HG02571 (cell line): ENCODE data around the gene C15orf40.
"Not testable (repeated sequence)": the region's sequence is repeated elsewhere in the genome, so short reads cannot be mapped to it uniquely, and the experiment has no call there.

Source experiments
- ATAC-seq: cut with Tn5 transposase; IDR thresholded peaks from one replicate; pipeline ENCODE4 v1.9.1; 2021; ENCODE audit warnings: mild to moderate bottlenecking, moderate library complexity; ENCODE audit not compliant: unreplicated experiment

The C15orf40 gene

DNA sequence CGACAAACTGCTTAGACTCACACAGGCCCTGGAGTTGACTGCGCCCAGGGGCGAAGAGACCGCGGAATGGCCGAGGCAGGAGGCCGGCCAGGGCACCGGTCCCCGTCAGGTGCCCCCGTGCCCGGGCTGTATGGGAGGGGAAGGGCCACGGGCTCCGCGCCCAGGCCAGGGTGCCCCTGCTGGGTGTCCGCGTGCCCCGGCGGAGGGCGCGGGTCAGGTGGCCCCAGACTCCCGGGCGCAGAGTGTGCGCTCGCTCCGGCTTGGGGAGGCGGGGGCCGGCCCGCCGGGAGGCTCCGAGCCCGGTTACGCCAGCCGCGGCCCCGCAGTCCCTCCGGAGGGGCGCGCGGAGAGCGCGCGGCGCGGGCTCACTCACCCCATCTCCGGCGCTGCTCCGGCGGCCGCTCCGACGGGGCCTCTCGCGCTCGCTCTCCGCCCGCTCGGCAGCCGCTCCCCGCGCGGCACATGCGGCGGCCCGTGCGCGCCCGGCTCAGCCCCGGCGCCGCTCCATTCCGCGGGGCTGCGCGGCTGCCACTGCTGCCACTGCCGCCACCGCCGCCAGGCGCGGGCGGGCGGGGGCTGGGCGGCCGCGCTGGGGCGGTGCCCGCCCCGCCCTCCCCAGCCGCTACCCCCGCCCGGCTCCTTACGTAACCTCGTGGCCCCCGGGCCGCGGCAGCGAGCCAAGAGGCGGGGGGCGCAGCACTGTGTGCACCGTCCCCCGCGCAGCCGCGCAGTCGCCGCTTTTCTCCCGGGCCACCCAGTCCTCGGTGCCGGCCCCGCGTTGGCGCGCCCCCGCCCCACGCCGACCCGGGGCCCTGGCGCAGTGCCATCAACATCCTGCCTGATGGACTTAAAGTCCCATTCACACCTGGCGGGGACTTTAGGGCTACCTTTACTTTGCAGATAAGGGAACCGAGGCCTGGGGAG lies 59.0 kb downstream of the C15orf40 start, which contains the start of gene HOMER2:
Gene HOMER2, minus strand, starts transcription at position 563 of the 924 bp plus-strand sequence. Its CDS starts 185 bp downstream, at position 378.
- ATAC-seq, result no peak

DNA sequence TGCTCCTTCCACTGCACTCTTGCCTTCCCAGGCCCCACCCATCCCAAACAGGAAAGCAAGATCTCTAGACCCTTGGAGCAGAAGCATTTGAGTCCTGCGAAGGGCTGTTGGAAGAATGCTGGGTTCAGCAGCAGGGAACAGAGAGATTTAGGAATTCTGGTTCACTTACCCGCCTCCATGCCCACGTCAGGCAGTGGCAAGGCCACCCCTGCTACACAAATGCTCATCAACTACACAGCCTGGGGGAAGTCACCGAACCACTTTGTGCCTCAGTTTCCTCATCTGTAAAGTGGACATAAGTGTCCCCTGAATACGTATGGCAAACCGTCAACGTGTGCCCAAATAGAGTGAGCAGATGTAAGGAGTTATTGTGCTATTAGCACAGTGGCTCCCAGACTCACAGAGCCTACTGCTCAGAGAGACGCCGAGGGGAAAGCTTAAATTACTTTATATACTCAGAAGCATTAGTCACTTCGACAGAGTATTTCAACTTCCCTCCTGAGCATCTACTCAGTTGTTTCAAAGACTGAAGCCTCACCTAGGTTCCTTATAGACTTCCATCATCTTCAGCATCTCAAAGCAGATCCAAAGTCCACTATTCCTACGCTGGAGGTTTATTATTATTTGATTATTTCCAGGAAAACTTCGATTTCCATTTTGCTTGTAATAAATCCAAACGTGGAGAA lies 59.8 kb downstream of the C15orf40 start:
- no peak for ATAC-seq

DNA sequence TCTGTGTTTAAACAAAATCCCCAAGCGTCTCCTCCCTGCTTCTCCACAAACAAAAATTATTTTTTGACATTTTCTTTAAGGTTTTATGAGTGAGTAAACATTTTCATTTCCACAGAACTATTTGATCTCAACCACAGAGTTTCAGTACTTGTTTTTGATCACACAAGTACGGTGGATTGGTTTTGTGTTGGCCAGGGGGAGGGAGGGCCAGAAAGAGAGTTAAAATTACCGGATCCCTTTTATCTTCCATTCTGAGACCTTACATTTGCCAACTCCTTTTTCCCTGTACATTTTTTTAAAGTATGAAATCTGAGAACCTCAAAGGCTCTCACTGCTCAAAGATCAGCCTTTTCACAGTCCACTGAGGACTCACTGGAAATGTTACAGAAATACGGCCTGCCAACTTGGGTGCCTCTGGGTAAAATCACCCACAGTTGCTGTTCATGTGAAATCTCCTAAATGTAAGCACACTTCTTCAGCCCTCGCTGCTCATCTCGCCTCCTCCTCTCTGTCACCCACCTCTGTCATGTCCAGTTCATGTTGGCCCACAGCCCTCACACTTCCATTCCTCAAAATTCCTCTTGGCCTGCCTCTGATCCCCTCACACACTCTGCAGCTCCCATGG lies 60.6 kb downstream of the C15orf40 start:
- ATAC-seq, result peak; percentile 42

DNA sequence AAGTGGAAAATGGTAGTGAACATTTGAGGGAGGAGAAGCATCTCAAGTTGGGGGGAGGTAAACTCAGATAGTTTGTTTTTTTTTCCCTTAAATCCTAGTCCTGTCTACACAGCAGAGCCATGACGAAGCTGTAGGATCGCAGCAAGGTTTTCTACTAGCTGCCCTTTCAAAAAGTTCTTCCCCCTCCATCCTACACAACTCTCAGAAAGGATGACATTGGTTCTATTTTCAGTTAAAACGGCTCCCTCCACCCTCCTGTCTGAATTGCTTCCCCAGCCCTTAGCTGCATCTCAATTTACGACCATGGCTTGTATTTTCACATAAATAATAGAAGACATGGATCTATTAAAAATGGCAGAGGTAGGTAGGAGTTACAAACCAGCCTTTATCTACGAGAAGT lies 61.1 kb downstream of the C15orf40 start:
- ATAC-seq, result no peak

DNA sequence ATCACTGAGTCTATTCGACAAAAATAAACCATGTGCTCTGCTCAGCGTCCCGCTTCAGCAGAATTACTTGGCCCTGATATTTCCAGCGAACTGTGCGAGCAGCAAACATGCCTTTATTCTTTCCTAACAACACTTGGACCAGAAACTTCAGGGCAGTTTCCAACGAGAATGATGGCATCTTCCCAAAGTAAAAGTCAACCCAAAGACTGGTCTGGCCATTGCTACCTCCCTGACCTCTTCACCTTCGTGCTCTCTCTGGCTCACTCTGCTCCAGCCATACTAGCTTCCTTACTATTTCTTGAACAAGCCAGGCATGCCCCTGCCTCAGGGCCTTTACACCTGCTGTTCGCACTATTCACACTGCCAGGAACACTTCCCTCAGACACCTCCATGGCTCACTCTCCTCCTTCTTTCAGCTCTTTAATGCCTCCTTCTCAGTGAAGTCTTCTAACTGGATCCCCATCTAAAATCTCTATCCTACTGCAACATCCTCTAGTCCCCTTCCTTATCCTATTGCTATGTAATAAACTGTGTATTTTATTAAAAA lies 65.2 kb downstream of the C15orf40 start:
- ATAC-seq, result no peak

DNA sequence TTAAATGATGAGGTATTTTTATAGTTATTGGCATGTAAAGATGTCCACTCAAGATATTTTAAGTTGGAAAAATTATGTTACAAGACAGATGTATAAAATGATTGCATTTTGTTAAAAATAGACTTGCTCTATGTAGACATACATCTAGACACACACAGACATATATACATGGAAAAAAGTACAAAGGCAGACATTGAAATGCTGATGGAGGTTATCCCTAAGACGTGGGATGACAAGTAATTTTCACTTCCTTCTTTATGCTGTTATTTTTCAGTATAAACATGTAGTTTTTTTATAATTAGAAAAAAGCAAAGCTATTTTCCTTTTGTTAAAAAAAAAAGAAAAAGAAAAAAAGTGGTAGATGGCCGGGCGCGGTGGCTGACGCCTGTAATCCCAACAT lies 66.1 kb downstream of the C15orf40 start:
- ATAC-seq, result no peak

DNA sequence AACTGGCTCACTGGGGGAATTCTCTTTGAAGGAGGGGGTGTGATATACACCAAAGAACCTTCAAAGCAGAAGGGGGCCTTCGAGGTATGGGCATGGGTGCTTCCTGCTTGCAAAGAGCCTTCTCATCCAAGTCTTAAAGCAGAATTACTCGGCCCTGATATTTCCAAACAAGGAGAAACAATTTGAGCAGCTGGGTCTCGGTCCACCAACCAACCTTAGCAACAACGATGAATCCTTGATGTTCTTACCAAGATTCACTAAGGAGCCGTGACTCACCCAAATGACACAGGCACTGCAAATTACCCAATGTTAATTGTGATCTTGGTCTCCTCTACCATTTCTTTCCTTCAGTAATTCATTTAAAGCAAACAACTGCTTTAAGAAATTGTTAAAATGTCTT lies 66.6 kb downstream of the C15orf40 start:
- ATAC-seq, result no peak

DNA sequence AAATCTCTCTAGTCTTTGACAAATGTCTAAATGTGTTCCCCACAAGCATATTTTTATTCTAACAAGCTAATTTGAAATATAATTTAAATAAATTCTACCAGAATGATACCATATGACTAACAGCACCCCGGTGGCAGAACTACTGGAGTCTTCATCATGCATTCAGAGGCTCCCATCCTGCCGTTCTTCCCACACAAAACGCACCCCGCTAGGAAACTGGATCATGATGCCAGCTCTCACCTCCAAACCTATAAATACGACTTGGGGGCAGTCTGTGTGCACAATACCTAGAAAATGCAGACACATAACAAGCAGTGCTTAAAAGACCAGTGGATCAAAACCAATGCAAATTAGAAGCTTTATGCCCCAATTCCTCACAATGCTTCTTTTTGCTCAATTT lies 67.4 kb downstream of the C15orf40 start:
- no peak for ATAC-seq

DNA sequence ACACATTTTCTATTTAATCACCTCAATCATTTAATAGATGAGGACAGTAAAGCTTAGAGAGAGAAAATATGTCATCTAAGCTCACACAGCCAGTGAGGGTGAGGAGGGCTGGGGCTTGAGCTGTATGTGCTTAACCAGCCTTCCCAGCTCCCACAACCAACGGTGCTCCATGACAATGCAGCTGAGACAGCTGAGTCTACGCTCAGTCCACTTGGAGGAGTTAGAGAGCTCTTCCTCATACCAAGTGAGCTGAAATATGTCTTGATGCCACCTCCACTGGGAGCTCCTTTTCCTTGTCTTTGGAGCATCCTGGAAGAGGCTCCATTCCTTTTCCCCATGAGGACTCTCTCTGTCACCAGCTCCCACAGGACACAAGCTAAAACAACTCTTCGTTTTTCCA lies 68.3 kb downstream of the C15orf40 start:
- no peak for ATAC-seq

DNA sequence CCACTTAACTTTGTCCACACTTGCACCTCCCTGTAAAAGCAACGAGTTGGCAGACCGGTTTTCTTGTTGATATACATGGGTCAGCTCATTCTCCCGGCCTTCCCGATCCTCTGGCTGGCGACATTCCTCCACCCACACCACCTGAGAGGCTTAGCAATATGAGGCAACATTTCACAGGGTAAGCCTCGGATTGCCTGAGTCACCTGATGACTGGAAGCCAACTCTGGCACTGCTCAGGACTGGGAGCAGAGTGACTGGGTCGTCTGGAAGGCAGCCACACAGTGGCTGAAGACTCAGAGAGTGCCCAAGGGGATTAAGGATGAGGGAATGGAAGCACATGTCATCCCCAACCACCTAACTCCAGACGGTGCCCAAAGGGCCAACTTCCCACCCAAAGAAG lies 68.7 kb downstream of the C15orf40 start:
- ATAC-seq, result no peak

DNA sequence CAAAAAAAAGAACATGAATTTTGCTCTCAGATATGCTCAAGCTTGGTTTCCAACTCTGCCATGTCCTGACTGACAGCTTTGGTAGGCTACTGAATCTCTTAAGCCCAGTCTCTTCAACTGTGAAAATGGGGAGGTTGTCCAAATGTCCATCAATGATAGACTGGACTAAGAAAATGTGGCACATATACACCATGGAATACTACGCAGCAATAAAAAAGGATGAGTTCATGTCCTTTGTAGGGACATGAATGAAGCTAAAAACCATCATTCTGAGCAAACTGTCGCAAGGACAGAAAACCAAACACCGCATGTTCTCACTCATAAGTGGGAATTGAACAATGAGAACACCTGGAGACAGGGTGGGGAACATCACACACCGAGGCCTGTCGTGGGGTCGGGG lies 71.8 kb downstream of the C15orf40 start:
- not testable (repeated sequence) for ATAC-seq
